Activated T-helper 2 cell treated with anti-CD3 and anti-CD28 coated beads, Interferon-gamma antibody, Interleukin-2, Interleukin-4, amounts not matched to agents 10 μg/mL and 5 μg/mL and 100 μg/mL, durations not matched to agents 14 hours and 24 hours and 36 hours (primary cell): Measurements from ENCODE around the gene IFT81. TPM values are rescaled to one million over a fixed set of nuclear protein-coding genes. Genes with fewer than 3 reads are reported as not detected.
"Not testable (repeated sequence)": the region's sequence is repeated elsewhere in the genome, so short reads cannot be mapped to it uniquely, and the experiment has no call there.

Experiments used
- DNase-seq: peaks from one replicate; pipeline ENCODE4 v3.0.0; 2021; ENCODE audit warnings: low spot score
- H3K27ac Mint-ChIP-seq: one replicate; pipeline ENCODE4 v1.8.0; 2021; ENCODE audit warnings: mixed read lengths
- H3K27me3 Mint-ChIP-seq: one replicate; pipeline ENCODE4 v1.8.0; 2021; ENCODE audit warnings: low read depth, mixed read lengths
- H3K36me3 Mint-ChIP-seq: one replicate; pipeline ENCODE4 v1.8.0; 2021; ENCODE audit warnings: low read depth, mixed read lengths
- H3K4me1 Mint-ChIP-seq: one replicate; pipeline ENCODE4 v1.8.0; 2021; ENCODE audit warnings: low read depth, mixed read lengths
- H3K4me3 Mint-ChIP-seq: one replicate; pipeline ENCODE4 v1.8.0; 2021; ENCODE audit warnings: low read depth, mild to moderate bottlenecking, moderate library complexity, mixed read lengths
- H3K9me3 Mint-ChIP-seq: one replicate; pipeline ENCODE4 v1.8.0; 2021; ENCODE audit warnings: mixed read lengths
- intact Hi-C: fragments of 100-400 bp; cut with micrococcal nuclease; formaldehyde crosslinking; loops from one replicate; pipeline ENCODE4 v1.15.1; 2023
- total RNA-seq: library from RNA; stranded (reverse); gene quantifications from 2 replicates; pipeline ENCODE4 v1.2.3, GENCODE V29; 2022

Gene IFT81
- total RNA-seq, 1 donor from 2014 or later, result 1.3 TPM

- no peaks in the 10 kb centered on the region for H3K9me3 Mint-ChIP-seq
- no peaks in the 10 kb centered on the region for H3K36me3 Mint-ChIP-seq
- no peak for DNase-seq
- H3K4me3 Mint-ChIP-seq, result no peak overlapping the region
- H3K27ac Mint-ChIP-seq, result no peak overlapping the region
- intact Hi-C loops, result no loop called here
- peaks cover 15% of the 10 kb centered on the region for H3K4me1 Mint-ChIP-seq
- H3K27me3 Mint-ChIP-seq, result no peaks in the 10 kb centered on the region
These were observed 79.4 kb downstream of the IFT81 start for GRCh38 chr12:110203546-110203945.

DNA sequence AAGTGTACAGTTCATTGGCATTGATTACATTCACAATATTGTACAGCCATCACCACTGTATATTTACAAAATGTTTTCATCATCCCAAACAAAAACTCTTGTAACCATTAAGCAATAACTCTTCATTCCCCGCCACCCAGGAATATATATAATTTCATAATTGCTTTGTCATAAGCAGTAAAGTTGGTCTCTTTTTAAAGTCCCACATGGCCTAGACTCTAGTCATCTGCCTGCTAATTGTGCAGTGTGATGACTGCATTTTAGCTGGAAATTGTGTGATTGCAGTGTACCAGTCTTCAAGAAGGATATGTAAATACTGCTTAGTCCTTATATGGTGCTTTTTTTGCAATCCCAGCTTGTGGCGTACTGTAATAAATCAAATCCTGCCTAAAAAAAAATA, 81.8 kb downstream of the IFT81 start:
- intact Hi-C loops, result no loop called here
- Mint-ChIP-seq H3K27ac (no peak overlapping the region), H3K9me3 (no peaks in the 10 kb centered on the region), H3K36me3 (no peaks in the 10 kb centered on the region), H3K27me3 (no peaks in the 10 kb centered on the region), H3K4me3 (no peak overlapping the region), H3K4me1 (peaks cover 5% of the 10 kb centered on the region)
- no peak for DNase-seq

DNA sequence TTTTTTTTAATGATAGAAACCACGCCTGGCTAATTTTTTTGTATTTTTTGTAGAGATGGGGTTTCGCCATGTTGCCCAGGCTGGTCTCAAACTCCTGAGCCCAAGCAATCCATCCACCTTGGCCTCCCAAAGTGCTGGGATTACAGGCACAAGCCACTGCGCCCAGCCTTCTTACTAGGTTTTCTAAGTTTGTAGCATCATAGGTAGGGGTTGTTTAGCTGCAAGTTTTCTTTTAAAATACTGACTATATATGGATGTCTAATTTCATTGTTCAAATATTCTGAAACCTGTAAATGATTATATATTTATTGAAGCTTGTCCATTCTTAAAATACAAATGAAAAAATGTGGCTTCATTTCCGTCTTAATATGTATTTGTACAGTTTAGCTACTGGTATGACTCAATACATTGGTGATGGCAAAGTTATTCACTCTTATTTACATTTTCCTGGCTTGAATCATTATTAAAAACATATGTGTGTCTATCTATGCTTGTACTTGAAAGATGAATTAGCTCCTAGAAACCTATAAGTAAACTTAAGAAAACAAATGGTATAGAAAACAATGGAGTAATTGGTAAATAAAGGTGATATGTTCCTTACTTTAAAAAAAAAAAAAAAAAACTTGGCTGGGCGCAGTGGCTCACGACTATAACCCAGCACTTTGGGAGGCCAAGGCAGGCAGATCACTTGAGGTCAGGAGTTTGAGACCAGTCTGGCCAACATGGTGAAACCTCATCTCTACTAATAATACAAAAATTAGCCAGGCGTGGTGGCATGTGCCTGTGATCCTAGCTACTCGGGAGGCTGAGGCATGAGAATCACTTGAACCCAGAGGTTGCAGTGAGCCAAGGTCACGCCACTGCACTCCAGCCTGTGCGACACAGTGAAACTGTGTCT, 87.7 kb downstream of the IFT81 start:
- DNase-seq, H3K4me3 Mint-ChIP-seq, H3K36me3 Mint-ChIP-seq, H3K27ac Mint-ChIP-seq, intact Hi-C loops, H3K4me1 Mint-ChIP-seq, H3K27me3 Mint-ChIP-seq: not testable (repeated sequence)
- H3K9me3 Mint-ChIP-seq, result peaks cover 11% of the 10 kb centered on the region

- intact Hi-C loops, result no loop called here
- no peaks in the 10 kb centered on the region for H3K36me3 Mint-ChIP-seq
- peaks cover 6% of the 10 kb centered on the region for H3K9me3 Mint-ChIP-seq
- H3K4me3 Mint-ChIP-seq, result no peak overlapping the region
- peaks cover 2% of the 10 kb centered on the region for H3K27me3 Mint-ChIP-seq
- DNase-seq, result no peak
- no peak overlapping the region for H3K27ac Mint-ChIP-seq
- H3K4me1 Mint-ChIP-seq, result no peaks in the 10 kb centered on the region
These were observed 94.0 kb downstream of the IFT81 start for GRCh38 chr12:110217996-110218674.

GRCh38 chr12:110222027-110222426, 97.9 kb downstream of the IFT81 start:
- DNase-seq, result no peak
- H3K4me1 Mint-ChIP-seq, result no peaks in the 10 kb centered on the region
- H3K4me3 Mint-ChIP-seq, result no peak overlapping the region
- peaks cover 8% of the 10 kb centered on the region for H3K27me3 Mint-ChIP-seq
- H3K36me3 Mint-ChIP-seq, result no peaks in the 10 kb centered on the region
- H3K27ac Mint-ChIP-seq, result no peak overlapping the region
- no peaks in the 10 kb centered on the region for H3K9me3 Mint-ChIP-seq
- intact Hi-C loops, result loop anchor here (10.0 kb wide), 1 partner anchor 57 kb away; no protein-coding TSS in a partner anchor

DNA sequence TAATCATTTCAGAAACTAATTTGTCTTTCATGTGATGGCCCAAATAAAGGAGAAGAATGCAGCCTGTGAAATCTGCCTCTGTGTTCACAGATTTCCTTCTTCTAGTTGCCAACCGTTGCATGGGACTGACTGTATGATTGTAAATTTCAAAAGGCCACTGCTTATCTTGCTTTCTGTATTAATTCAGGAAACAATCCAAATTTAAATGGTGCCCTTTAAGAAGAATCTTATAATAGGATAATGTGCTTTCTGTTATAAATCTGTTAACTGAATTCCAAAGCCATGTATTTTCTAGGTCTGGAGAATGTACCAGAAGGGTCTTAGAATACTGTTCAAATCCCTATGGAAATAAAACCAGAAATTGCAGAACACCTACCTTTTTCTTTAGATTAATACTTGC, 98.3 kb downstream of the IFT81 start:
- Mint-ChIP-seq H3K27me3 (peaks cover 8% of the 10 kb centered on the region), H3K4me1 (no peaks in the 10 kb centered on the region), H3K27ac (no peak overlapping the region), H3K9me3 (no peaks in the 10 kb centered on the region), H3K4me3 (no peak overlapping the region), H3K36me3 (no peaks in the 10 kb centered on the region)
- DNase-seq, result no peak
- intact Hi-C loops, result loop anchor here (10.0 kb wide), 1 partner anchor 58 kb away; no protein-coding TSS in a partner anchor

DNA sequence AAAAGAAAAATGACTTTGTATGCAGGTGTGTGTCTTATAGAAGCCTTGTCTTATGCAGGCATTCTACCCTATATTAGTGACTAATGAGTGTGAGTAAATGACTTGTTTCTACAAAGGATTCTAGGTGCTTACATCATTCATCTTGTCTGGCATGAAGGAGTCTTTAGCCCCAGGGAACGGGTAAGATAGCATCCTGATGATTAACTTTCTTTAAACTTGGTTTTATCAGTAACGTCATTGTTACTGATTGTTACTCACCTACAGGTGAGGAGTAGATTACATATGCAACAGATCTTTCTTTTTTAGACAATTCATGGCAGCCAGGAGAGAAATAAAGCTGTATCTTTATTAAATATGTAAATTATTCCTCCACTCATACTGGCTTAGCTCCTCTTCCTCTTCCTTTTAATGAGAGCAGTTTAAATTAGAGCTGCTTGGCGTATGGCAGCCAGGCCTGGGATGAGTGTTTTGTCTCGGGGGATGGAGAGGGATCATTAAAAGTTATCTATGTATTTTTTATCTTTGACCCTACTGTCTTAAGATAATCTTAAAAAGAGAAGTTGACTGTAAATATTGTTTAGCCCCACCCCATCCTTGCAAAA, 99.7 kb downstream of the IFT81 start:
- intact Hi-C loops, result loop anchor here (10.0 kb wide), 1 partner anchor 59 kb away; no protein-coding TSS in a partner anchor
- Mint-ChIP-seq H3K9me3 (no peaks in the 10 kb centered on the region), H3K4me3 (no peak overlapping the region)

DNA sequence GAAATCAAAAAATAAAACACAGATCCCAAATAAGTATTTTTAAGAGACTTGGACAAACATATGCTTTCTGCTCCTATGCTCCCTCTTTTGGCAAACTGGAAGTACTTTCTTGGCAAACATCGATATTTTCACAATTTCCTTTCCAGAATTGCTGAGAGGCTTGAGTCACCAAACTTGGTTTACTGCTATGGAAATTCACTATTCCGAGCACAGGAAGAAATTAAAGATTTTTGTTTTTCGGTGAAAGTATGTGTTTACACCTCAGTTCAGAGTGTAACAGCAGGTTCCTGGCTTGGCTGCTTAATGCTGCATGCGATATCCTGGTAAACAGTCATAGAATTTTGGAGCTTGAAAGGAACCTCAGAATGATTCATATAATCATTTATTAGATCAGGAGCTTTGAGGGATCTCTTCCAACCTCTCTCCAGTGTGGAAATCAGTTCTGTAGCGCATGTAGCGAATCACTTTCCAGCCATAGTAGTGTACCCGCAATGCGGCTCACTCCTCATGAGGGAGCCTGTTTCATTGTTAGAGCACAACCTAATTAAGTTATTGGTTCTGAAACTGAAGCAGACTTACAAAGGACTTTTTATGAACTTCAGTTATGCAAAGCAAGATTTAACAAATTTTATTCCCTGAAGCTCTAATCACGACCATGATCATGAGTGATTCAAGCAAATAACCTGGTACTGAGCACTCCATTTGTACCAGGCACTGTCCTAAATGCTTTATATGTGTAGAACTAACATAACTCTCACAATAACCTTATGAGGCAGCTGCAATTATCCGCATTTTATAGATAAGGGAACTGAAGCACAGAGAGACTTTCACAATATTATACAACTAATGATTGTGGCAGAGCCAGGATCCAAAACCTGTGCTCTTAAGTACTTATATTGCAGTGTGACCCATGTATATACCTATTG, 100.5 kb downstream of the IFT81 start:
- Mint-ChIP-seq H3K9me3 (no peaks in the 10 kb centered on the region), H3K27me3 (peaks cover 16% of the 10 kb centered on the region), H3K27ac (no peak overlapping the region), H3K4me3 (no peak overlapping the region), H3K36me3 (no peaks in the 10 kb centered on the region), H3K4me1 (no peaks in the 10 kb centered on the region)
- DNase-seq, result no peak
- intact Hi-C loops, result loop anchor here (10.0 kb wide), 1 partner anchor 60 kb away; no protein-coding TSS in a partner anchor

More for the DNA sequence above, 99.7 kb downstream of the IFT81 start:
- H3K36me3 Mint-ChIP-seq, result no peaks in the 10 kb centered on the region
- H3K4me1 Mint-ChIP-seq, result no peaks in the 10 kb centered on the region
- peaks cover 16% of the 10 kb centered on the region for H3K27me3 Mint-ChIP-seq
- DNase-seq, result no peak
- H3K27ac Mint-ChIP-seq, result no peak overlapping the region

DNA sequence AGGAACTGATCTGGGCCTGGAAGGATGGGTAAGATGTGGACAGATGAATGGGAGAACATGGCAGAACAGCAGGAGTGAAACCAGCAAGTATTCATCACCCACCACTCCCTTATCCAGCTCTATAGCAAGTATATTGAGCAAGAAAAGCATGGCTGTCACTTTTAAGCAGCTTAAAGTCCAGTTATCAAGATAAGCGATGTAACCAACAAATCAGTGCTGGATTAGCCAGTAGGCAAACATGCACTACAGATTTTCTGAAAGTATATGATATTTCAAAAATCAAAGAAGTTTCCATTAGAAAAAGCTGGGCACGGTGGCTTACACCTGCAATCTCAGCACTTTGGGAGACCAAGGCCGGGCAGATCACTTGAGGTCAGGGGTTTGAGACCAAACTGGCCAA, 103.0 kb downstream of the IFT81 start:
- DNase-seq, result no peak
- intact Hi-C loops, result loop anchor here (10.0 kb wide), 1 partner anchor 62 kb away; no protein-coding TSS in a partner anchor
- H3K9me3 Mint-ChIP-seq, result no peaks in the 10 kb centered on the region
- no peaks in the 10 kb centered on the region for H3K36me3 Mint-ChIP-seq
- H3K27me3 Mint-ChIP-seq, result peaks cover 22% of the 10 kb centered on the region
- H3K4me1 Mint-ChIP-seq, result no peaks in the 10 kb centered on the region
- no peak overlapping the region for H3K27ac Mint-ChIP-seq
- H3K4me3 Mint-ChIP-seq, result no peak overlapping the region

DNA sequence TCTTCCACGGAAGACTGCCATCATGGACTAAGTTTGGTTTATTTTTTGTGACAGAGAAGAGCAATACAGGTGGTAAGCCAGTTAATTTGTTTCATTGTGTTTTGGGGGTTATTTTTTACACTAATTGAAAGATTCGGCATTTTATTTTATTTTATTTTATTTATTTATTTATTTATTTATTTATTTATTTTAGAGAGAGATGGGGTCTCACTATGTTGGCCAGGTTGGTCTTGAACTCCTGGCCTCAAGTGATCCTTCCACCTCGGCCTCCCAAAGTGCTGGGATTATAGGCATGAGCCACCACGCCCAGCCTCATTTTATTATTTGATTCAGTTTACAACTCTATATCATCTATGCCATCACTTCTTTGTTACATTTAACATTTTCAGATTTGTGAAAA, 104.2 kb downstream of the IFT81 start:
- H3K4me3 Mint-ChIP-seq, H3K4me1 Mint-ChIP-seq, H3K36me3 Mint-ChIP-seq, H3K27ac Mint-ChIP-seq, DNase-seq, H3K9me3 Mint-ChIP-seq: not testable (repeated sequence)
- peaks cover 24% of the 10 kb centered on the region for H3K27me3 Mint-ChIP-seq
- intact Hi-C loops, result loop anchor here (10.0 kb wide), 1 partner anchor 64 kb away; no protein-coding TSS in a partner anchor

DNA sequence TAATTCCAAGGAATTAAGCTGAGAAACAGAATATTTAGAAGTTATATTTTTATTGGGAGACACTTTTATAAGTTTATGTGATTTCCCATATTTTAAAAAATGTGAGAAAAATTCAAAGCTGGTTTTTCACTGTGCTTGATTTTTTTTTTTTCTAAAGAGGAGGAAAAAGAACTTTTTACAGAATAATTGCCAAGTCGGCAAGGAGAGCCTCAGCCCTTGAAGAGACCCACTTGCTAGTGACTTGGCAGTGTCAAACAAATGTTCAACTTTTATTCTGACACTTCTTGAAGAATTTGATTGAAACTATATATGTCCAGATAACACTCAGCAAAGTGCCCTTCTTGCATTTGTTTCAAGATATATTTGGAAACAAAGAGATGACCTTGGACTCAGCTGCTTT, 104.6 kb downstream of the IFT81 start:
- intact Hi-C loops, result loop anchor here (10.0 kb wide), 1 partner anchor 64 kb away; no protein-coding TSS in a partner anchor
- no peak overlapping the region for H3K27ac Mint-ChIP-seq
- H3K4me3 Mint-ChIP-seq, result no peak overlapping the region
- no peaks in the 10 kb centered on the region for H3K36me3 Mint-ChIP-seq
- H3K4me1 Mint-ChIP-seq, result no peaks in the 10 kb centered on the region
- no peaks in the 10 kb centered on the region for H3K9me3 Mint-ChIP-seq
- no peak for DNase-seq
- peaks cover 28% of the 10 kb centered on the region for H3K27me3 Mint-ChIP-seq

DNA sequence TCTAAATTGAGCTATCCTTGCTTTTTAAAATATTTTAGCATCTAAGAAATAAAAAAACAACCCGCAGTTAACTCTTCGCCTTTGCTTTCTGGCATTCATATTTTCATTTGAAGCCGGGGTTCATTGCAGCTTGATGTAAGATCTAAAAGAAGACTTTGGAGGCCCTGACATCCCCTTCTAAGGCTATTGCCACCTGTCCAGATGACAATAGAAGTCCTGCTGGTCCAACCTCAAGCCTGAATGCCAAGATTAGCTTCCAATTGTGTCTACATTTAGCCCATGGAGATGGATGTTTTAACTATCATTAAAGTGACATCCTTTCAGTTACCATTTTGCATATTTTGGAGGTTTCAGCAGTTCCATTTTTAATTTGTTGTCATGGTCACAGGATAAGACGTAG, 105.3 kb downstream of the IFT81 start:
- no peak overlapping the region for H3K4me3 Mint-ChIP-seq
- intact Hi-C loops, result loop anchor here (10.0 kb wide), 1 partner anchor 65 kb away; no protein-coding TSS in a partner anchor
- H3K9me3 Mint-ChIP-seq, result no peaks in the 10 kb centered on the region
- no peak overlapping the region for H3K27ac Mint-ChIP-seq
- DNase-seq, result no peak
- H3K4me1 Mint-ChIP-seq, result no peaks in the 10 kb centered on the region
- no peaks in the 10 kb centered on the region for H3K36me3 Mint-ChIP-seq
- peaks cover 32% of the 10 kb centered on the region for H3K27me3 Mint-ChIP-seq
